HG03139 (cell line): ENCODE results near the gene TSSC4.
A peak's percentile ranks its signal among the peaks of the same experiment; 100 is the strongest.
"Not testable (repeated sequence)": the region's sequence is repeated elsewhere in the genome, so short reads cannot be mapped to it uniquely, and the experiment has no call there.

Source experiments
- ATAC-seq: cut with Tn5 transposase; IDR thresholded peaks from one replicate; pipeline ENCODE4 v1.9.1; 2021; ENCODE audit not compliant: unreplicated experiment

Gene TSSC4

GRCh38 chr11:2400069-2400761, at the start of gene TSSC4:
TSS of gene TSSC4 (plus strand) at chr11:2400750. CDS start at chr11:2402634, 1,884 bp downstream.
- peak; percentile 73 for ATAC-seq

DNA sequence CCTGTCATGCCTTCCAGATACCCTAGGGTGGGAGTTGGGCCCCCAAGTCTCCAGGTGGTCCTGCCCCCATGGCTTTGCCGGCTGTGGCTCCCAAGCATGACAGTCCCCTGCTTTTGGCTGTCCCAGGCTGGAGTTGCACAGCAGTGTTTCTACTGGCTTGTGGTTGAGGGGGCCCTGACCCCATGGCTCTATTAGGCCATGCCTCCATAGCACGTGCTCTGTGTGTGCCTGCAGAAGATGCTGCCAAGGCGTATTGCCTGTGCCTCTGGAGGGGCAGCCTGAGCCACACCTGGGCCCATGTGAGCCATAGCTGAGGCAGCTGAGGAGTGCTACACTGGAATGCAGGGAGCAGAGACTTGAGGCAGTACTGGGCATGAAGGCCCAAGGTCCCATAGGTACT, 48.8 kb upstream of the TSSC4 start:
- no peak for ATAC-seq

DNA sequence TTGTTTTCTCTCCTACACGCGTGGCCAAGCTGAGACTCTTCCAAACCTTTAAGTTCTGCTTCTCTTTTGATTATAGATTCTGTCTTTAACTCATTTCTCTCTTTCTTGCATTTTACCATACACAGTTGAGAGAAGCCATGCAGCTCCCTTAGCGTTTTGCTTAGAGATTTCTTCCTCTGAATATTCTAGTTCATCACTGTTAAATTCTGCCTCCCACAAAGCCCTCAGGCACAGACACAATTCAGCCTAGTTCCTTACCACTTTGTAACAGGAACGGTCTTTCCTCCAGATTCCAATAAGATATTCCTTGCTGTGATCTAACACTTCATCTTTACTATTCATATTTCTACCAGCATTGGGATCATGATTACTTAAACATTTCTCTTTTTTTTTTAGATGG, 48.1 kb upstream of the TSSC4 start:
- no peak for ATAC-seq

- ATAC-seq, result no peak
Observed at GRCh38 chr11:2355000-2355644, 45.4 kb upstream of the TSSC4 start.

GRCh38 chr11:2357246-2357645, 43.3 kb upstream of the TSSC4 start:
- ATAC-seq, result no peak

DNA sequence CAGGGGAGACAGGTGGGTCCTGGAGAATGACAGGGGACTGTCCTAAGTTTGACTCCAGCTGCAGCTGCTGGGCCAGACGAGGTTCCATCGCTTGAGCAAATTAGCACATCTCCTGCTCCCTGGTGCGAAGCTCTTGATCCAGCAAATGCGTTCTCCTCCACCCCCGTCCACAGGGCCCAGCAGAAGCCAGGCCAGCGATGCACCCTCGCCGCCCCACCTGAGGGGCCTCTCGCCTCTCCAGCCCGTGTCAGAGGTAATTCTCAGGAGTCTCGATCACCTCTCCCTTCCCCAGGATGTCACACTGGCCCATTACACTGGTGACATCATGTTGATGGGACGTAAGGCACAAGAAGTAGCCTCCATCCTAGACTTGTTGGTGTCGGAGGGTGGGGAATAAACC, 42.9 kb upstream of the TSSC4 start:
- ATAC-seq, result not testable (repeated sequence)

DNA sequence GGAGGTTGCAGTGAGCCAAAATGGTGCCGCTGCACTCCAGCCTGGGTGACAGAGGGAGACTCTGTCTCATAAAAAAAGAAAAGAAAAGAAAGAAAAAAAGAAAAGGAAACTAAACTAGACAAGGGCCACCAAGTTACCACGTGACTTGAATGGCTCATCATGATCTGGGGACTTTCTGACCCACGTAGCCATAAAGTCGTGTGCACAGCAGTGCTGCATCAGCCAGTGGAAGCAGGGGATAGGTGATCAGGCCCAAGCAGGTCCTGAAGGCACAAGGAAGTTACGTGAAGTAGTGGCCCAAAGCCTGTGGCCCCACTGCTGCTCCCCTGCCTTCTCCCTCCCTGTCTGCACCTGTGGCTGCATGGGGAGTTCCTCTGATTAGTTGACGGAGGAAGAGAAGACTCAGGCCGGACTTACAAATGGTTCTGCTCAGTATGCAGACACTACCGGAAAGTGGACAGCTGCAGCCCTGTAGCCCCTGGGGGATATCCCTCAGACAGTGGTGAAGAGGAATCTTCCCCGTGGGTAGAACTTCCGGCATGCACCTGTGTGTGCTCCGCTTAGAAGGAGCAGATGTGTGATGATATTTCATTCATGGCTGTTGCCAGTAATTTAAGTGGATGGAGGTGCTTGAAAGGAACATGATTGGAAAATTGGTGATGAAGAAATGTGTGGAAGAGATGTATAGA, 41.7 kb upstream of the TSSC4 start:
- no peak for ATAC-seq

DNA sequence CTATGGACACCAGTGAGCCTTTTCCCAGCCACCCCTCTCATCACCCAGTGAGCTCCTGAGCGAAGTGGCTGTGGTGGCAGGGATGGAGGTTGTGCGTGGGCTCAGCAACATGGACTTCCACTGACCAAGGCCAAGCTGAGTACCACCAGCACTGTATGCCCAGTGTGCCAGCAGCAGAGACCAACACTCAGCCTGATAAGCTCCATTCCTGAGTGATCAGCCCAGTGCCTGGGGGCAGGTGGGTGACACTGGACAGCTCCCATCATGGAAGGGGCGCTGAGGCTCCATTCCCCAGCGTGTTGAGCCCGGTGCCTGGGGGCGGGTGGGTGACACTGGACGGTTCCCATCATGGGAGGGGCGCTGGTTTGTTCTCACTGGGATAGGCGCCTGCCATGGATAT, 41.0 kb upstream of the TSSC4 start:
- ATAC-seq, result no peak

DNA sequence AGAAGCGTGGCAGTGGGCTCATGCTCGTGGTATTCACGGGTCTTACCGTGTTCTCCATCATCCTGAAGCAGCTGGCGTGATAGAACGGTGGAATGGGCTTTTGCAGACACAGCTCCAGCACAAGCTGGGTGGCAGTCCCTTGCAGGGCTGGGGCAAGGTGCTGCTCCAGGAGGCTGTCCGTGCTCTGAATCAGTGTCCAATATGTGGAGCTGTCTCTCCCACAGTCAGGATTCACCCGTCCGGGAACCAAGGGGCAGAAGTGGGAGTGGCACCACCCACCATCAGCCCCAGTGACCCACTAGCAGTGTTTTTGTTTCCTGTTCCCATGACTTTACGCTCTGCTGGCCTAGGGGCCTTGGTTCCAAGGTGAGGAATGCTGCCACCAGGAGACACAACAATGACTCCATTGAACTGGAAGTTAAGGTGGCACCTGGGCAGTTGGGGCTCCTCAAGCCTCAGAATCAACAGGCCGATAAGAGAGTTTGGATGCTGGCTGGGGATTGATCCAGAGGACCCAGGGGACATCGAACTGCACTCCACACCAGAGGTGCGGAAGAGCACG, 40.4 kb upstream of the TSSC4 start:
- no peak for ATAC-seq

DNA sequence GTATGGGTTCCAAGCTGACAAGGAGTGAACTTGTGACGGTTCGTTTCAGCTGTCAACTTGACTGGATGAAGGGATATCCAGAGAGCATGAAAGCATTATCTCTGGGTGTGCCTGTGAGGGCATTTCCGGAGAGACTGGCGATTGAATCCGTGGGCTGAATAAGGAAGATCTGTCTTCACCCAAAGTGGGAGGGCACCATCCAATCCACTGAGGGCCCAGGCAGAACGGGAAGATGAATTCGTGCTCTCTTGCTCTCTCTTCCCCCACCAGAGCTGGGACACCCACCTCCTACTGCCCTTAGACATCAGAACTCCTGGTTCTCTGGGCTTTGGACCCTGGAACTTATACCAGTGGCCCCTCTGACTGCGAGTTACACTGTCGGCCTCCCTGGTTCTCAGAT, 39.0 kb upstream of the TSSC4 start:
- ATAC-seq, result no peak

GRCh38 chr11:2362414-2362813, 38.1 kb upstream of the TSSC4 start:
- ATAC-seq, result no peak

- ATAC-seq, result no peak
Observed at GRCh38 chr11:2363130-2363529, 37.4 kb upstream of the TSSC4 start.

DNA sequence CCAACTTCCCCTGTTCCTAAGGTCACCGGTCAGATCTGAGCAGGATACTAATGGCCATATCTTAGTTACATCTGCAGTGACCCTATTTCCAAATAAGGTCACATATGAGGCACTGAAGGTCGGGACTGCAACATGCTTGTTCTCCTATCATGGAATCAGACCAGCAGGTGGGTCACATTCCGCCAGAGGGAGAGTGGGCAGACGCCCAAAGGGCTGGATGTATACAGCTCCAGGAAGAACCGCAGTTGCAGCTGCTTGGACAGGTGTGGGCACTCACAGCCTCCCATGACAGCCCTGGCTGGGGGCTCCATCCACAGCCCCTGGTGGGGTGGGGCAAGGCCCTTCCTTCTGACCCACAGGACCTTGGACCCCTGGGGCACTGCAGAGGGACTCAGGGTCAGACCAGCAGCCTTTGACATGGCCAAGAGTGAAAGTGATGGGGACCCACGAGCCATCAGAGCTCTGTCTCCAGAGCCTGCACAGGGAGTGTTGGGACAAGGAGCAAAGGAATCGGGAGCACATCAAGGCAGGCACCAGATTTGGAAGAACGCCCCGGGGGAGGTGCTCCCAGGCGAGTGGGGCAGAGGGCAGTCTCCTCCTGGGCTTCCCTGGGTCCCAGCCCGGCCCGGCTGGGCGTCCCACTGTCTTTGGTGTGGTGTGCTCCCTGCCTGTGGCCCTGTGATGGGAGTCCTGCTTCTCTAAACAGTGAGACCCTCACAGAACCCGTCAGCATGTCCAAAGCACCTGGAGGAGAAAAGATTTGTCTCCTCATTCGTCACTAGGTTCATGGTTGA, 36.8 kb upstream of the TSSC4 start:
- ATAC-seq, result no peak

GRCh38 chr11:2364386-2364785, 36.2 kb upstream of the TSSC4 start:
- not testable (repeated sequence) for ATAC-seq

- no peak for ATAC-seq
Observed at GRCh38 chr11:2365571-2366210, 34.9 kb upstream of the TSSC4 start.

- ATAC-seq, result no peak
Observed at GRCh38 chr11:2366276-2366675, 34.3 kb upstream of the TSSC4 start.

DNA sequence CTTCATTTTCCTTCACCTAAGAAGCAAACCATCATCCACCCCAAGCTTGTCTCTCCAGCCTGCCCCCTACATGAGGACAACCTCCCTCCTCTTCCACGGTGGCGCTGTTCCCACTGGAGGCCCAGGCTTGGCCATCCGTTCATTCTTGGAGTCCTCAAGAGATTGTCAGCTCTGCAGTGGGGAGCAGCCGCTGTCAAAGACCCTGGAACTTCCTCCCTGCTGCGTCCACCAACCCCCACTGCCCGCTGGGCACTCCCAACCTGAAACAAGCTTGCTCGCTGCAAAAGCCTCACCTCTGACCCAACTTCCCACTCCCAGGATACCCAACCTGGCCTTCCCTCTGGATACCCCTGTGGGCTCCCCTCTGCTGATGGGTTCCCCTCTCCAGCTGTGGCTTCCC, 33.8 kb upstream of the TSSC4 start:
- ATAC-seq, result no peak

- no peak for ATAC-seq
Observed at GRCh38 chr11:2367266-2368160, 33.0 kb upstream of the TSSC4 start.

DNA sequence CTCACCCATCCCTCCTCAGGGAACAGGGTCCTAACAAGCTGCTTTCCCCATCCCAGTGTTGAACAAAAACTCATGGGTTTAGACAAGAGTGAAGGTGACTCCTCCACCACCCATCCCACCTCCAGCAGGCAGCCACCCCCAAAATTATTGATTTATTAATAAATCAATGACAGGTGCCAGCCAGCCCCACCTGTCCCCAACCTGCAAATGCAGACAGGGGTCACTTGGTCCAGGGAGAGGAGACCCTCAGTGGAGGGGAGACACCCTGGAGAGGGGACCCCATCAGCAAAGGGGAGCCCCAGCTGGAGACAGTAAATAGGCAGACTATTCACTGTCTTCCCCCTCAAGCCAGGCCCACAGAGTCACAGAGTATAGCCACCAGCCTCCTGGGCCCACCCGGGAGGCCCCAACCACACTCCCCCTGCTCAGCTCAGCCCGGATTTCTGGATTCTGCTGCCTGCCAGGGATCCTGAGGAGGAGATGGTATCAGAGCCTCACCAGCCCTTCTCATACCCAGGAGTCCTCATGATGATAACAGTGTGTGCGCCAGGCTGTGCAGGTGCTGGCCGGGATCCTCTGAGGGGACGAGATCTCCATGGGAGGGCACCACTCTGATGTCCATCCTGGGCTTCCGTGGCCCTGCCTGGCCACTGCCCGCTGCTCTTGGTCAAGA, 32.2 kb upstream of the TSSC4 start:
- no peak for ATAC-seq
